ENCODE data around the gene PEPD.

The PEPD gene

GRCh38 chr19:33424181-33424580 lies 97.4 kb downstream of the PEPD start:
- Mint-ChIP-seq H3K4me1 (ENCODE audit: low read depth) (no peaks in the 10 kb centered on the region), H3K36me3 (ENCODE audit: low read depth) (no peaks in the 10 kb centered on the region), H3K9me3 (no peaks in the 10 kb centered on the region), H3K27me3 (ENCODE audit: low read depth) (no peaks in the 10 kb centered on the region), H3K4me3 (no peak overlapping the region), H3K27ac (no peak overlapping the region)

GRCh38 chr19:33422369-33423180 lies 99.0 kb downstream of the PEPD start:
- H3K4me3 Mint-ChIP-seq, result no peak overlapping the region
- no peak overlapping the region for H3K27ac Mint-ChIP-seq
- H3K27me3 Mint-ChIP-seq (ENCODE audit: low read depth), result no peaks in the 10 kb centered on the region
- no peaks in the 10 kb centered on the region for H3K4me1 Mint-ChIP-seq (ENCODE audit: low read depth)
- H3K36me3 Mint-ChIP-seq (ENCODE audit: low read depth), result no peaks in the 10 kb centered on the region
- H3K9me3 Mint-ChIP-seq, result no peaks in the 10 kb centered on the region

GRCh38 chr19:33421368-33421767 lies 100.2 kb downstream of the PEPD start:
- no peak overlapping the region for H3K4me3 Mint-ChIP-seq
- peaks cover 3% of the 10 kb centered on the region for H3K4me1 Mint-ChIP-seq (ENCODE audit: low read depth)
- H3K9me3 Mint-ChIP-seq, result no peaks in the 10 kb centered on the region
- no peaks in the 10 kb centered on the region for H3K27me3 Mint-ChIP-seq (ENCODE audit: low read depth)
- H3K27ac Mint-ChIP-seq, result no peak overlapping the region
- no peaks in the 10 kb centered on the region for H3K36me3 Mint-ChIP-seq (ENCODE audit: low read depth)

- H3K27ac Mint-ChIP-seq, result no peak overlapping the region
- no peaks in the 10 kb centered on the region for H3K9me3 Mint-ChIP-seq
- H3K27me3 Mint-ChIP-seq (ENCODE audit: low read depth), result no peaks in the 10 kb centered on the region
- peaks cover 4% of the 10 kb centered on the region for H3K4me1 Mint-ChIP-seq (ENCODE audit: low read depth)
- H3K4me3 Mint-ChIP-seq, result no peak overlapping the region
- H3K36me3 Mint-ChIP-seq (ENCODE audit: low read depth), result no peaks in the 10 kb centered on the region
These were observed 100.8 kb downstream of the PEPD start for GRCh38 chr19:33420821-33421220.

GRCh38 chr19:33419788-33420130 lies 101.8 kb downstream of the PEPD start:
- H3K36me3 Mint-ChIP-seq (ENCODE audit: low read depth), result no peaks in the 10 kb centered on the region
- no peak overlapping the region for H3K27ac Mint-ChIP-seq
- peaks cover 4% of the 10 kb centered on the region for H3K4me1 Mint-ChIP-seq (ENCODE audit: low read depth)
- no peaks in the 10 kb centered on the region for H3K27me3 Mint-ChIP-seq (ENCODE audit: low read depth)
- no peaks in the 10 kb centered on the region for H3K9me3 Mint-ChIP-seq
- no peak overlapping the region for H3K4me3 Mint-ChIP-seq

GRCh38 chr19:33418871-33419787 lies 102.5 kb downstream of the PEPD start:
- Mint-ChIP-seq H3K36me3 (ENCODE audit: low read depth) (no peaks in the 10 kb centered on the region), H3K27me3 (ENCODE audit: low read depth) (no peaks in the 10 kb centered on the region), H3K4me1 (ENCODE audit: low read depth) (peaks cover 4% of the 10 kb centered on the region), H3K27ac (no peak overlapping the region), H3K9me3 (no peaks in the 10 kb centered on the region), H3K4me3 (no peak overlapping the region)

- Mint-ChIP-seq H3K4me1 (ENCODE audit: low read depth) (peaks cover 4% of the 10 kb centered on the region), H3K27ac (no peak overlapping the region), H3K4me3 (no peak overlapping the region), H3K9me3 (no peaks in the 10 kb centered on the region), H3K36me3 (ENCODE audit: low read depth) (no peaks in the 10 kb centered on the region), H3K27me3 (ENCODE audit: low read depth) (no peaks in the 10 kb centered on the region)
These were observed 103.1 kb downstream of the PEPD start for GRCh38 chr19:33418461-33418860.

- Mint-ChIP-seq H3K9me3 (no peaks in the 10 kb centered on the region), H3K27ac (no peak overlapping the region), H3K4me1 (ENCODE audit: low read depth) (peaks cover 4% of the 10 kb centered on the region), H3K27me3 (ENCODE audit: low read depth) (no peaks in the 10 kb centered on the region), H3K4me3 (no peak overlapping the region), H3K36me3 (ENCODE audit: low read depth) (no peaks in the 10 kb centered on the region)
These were observed 103.8 kb downstream of the PEPD start for GRCh38 chr19:33417751-33418150.

- Mint-ChIP-seq H3K27me3 (ENCODE audit: low read depth) (no peaks in the 10 kb centered on the region), H3K4me3 (no peak overlapping the region), H3K9me3 (no peaks in the 10 kb centered on the region), H3K27ac (no peak overlapping the region), H3K36me3 (ENCODE audit: low read depth) (no peaks in the 10 kb centered on the region), H3K4me1 (ENCODE audit: low read depth) (peaks cover 4% of the 10 kb centered on the region)
These were observed 105.0 kb downstream of the PEPD start for GRCh38 chr19:33416307-33417215.

- Mint-ChIP-seq H3K4me3 (no peak overlapping the region), H3K9me3 (no peaks in the 10 kb centered on the region), H3K27me3 (ENCODE audit: low read depth) (no peaks in the 10 kb centered on the region), H3K36me3 (ENCODE audit: low read depth) (no peaks in the 10 kb centered on the region), H3K4me1 (ENCODE audit: low read depth) (peaks cover 4% of the 10 kb centered on the region), H3K27ac (no peak overlapping the region)
These were observed 106.7 kb downstream of the PEPD start for GRCh38 chr19:33414667-33415605.

GRCh38 chr19:33413868-33414666 lies 107.5 kb downstream of the PEPD start:
- no peaks in the 10 kb centered on the region for H3K9me3 Mint-ChIP-seq
- H3K4me3 Mint-ChIP-seq, result no peak overlapping the region
- no peak overlapping the region for H3K27ac Mint-ChIP-seq
- H3K27me3 Mint-ChIP-seq (ENCODE audit: low read depth), result no peaks in the 10 kb centered on the region
- H3K36me3 Mint-ChIP-seq (ENCODE audit: low read depth), result no peaks in the 10 kb centered on the region
- peaks cover 4% of the 10 kb centered on the region for H3K4me1 Mint-ChIP-seq (ENCODE audit: low read depth)

- Mint-ChIP-seq H3K36me3 (ENCODE audit: low read depth) (no peaks in the 10 kb centered on the region), H3K9me3 (no peaks in the 10 kb centered on the region), H3K4me1 (ENCODE audit: low read depth) (peaks cover 4% of the 10 kb centered on the region), H3K4me3 (no peak overlapping the region), H3K27me3 (ENCODE audit: low read depth) (no peaks in the 10 kb centered on the region), H3K27ac (no peak overlapping the region)
These were observed 108.2 kb downstream of the PEPD start for GRCh38 chr19:33413426-33413725.

Measured in T-helper 1 cell treated with Interleukin-12 subunit alpha and Interleukin-12 subunit beta and Interleukin-4 antibody, amounts not matched to agents 30 μg/mL and 1 μg/mL, for 36 hours (primary cell).